ENCODE data around the gene CNR1. TPM values are rescaled to one million over a fixed set of nuclear protein-coding genes. Genes with fewer than 3 reads are reported as not detected.

The CNR1 gene
- total and polyA plus RNA-seq, 7 experiments from 2014 or later = not detected

GRCh38 chr6:88135578-88136114 lies 30.5 kb downstream of the CNR1 start:
- ChIA-PET CTCF (no interaction called here), POLR2A (no interaction called here)

GRCh38 chr6:88134575-88134974 lies 31.6 kb downstream of the CNR1 start:
- no peaks in the 10 kb centered on the region for H3K9me3 Mint-ChIP-seq
- ChIA-PET CTCF (no interaction called here), POLR2A (no interaction called here)
- Histone ChIP-seq H3K36me3 (ENCODE audit: control insufficient read depth in 2 of 3, insufficient read depth in 3 of 3, low read length in 3 of 3) (no peaks in the 10 kb centered on the region), H3K27ac (ENCODE audit: low read depth, low read length) (no peak overlapping the region), H3K9me3 (ENCODE audit: control insufficient read depth in 2 of 3, low read length in 3 of 3) (no peaks in the 10 kb centered on the region), H3K4me1 (ENCODE audit: control insufficient read depth in 2 of 2, insufficient read depth in 2 of 2, low read length in 2 of 2) (no peaks in the 10 kb centered on the region), H3K27me3 (ENCODE audit: control insufficient read depth in 2 of 2, insufficient read depth in 2 of 2, low read length in 2 of 2) (no peaks in the 10 kb centered on the region), H3K4me3 (ENCODE audit: low read length) (no peak overlapping the region)
- intact Hi-C loops (cut with micrococcal nuclease) = no loop called here
- DNase-seq (no peak), ATAC-seq (no peak)
- no peak overlapping the region for H3K4me3 Mint-ChIP-seq
- no peaks in the 10 kb centered on the region for H3K4me1 Mint-ChIP-seq
- no peak overlapping the region for H3K27ac Mint-ChIP-seq
- peaks cover 3 to 22% (median 6%) of the 10 kb centered on the region in 5 donors for H3K27me3 Mint-ChIP-seq
- H3K36me3 Mint-ChIP-seq = peaks cover 0 to 4% (median 0%) of the 10 kb centered on the region in 5 donors

More at GRCh38 chr6:88135578-88136114, 30.5 kb downstream of the CNR1 start:
- DNase-seq (no peak), ATAC-seq (no peak)
- H3K27ac Mint-ChIP-seq = no peak overlapping the region
- H3K4me1 ChIP-seq (ENCODE audit: control insufficient read depth in 2 of 2, insufficient read depth in 2 of 2, low read length in 2 of 2) = no peaks in the 10 kb centered on the region
- intact Hi-C loops (cut with micrococcal nuclease) = no loop called here
- H3K9me3 Mint-ChIP-seq = no peaks in the 10 kb centered on the region
- H3K4me3 Mint-ChIP-seq = no peak overlapping the region
- H3K4me3 ChIP-seq (ENCODE audit: low read length) = no peak overlapping the region
- no peaks in the 10 kb centered on the region for H3K36me3 Mint-ChIP-seq
- H3K27me3 Mint-ChIP-seq = peaks cover 0 to 15% (median 6%) of the 10 kb centered on the region in 5 donors
- H3K27me3 ChIP-seq (ENCODE audit: control insufficient read depth in 2 of 2, insufficient read depth in 2 of 2, low read length in 2 of 2) = no peaks in the 10 kb centered on the region
- H3K9me3 ChIP-seq (ENCODE audit: control insufficient read depth in 2 of 3, low read length in 3 of 3) = no peaks in the 10 kb centered on the region
- H3K36me3 ChIP-seq (ENCODE audit: control insufficient read depth in 2 of 3, insufficient read depth in 3 of 3, low read length in 3 of 3) = no peaks in the 10 kb centered on the region
- no peak overlapping the region for H3K27ac ChIP-seq (ENCODE audit: low read depth, low read length)
- no peaks in the 10 kb centered on the region for H3K4me1 Mint-ChIP-seq

GRCh38 chr6:88133718-88134117 lies 32.4 kb downstream of the CNR1 start:
- no peaks in the 10 kb centered on the region for H3K4me1 Mint-ChIP-seq

GRCh38 chr6:88124925-88125557 lies 41.1 kb downstream of the CNR1 start:
- no peaks in the 10 kb centered on the region for H3K4me1 Mint-ChIP-seq
- Histone ChIP-seq H3K27ac (ENCODE audit: low read depth, low read length) (no peak overlapping the region), H3K36me3 (ENCODE audit: control insufficient read depth in 2 of 3, insufficient read depth in 3 of 3, low read length in 3 of 3) (no peaks in the 10 kb centered on the region), H3K4me1 (ENCODE audit: control insufficient read depth in 2 of 2, insufficient read depth in 2 of 2, low read length in 2 of 2) (no peaks in the 10 kb centered on the region), H3K9me3 (ENCODE audit: control insufficient read depth in 2 of 3, low read length in 3 of 3) (peaks cover 0 to 14% (median 0%) of the 10 kb centered on the region in 3 experiments), H3K4me3 (ENCODE audit: low read length) (no peak overlapping the region), H3K27me3 (ENCODE audit: control insufficient read depth in 2 of 2, insufficient read depth in 2 of 2, low read length in 2 of 2) (no peaks in the 10 kb centered on the region)
- CTCF ChIA-PET = no interaction called here
- POLR2A ChIA-PET = no interaction called here
- peaks cover 0 to 10% (median 8%) of the 10 kb centered on the region in 5 donors for H3K27me3 Mint-ChIP-seq
- intact Hi-C loops (cut with micrococcal nuclease) = no loop called here
- ATAC-seq = no peak
- DNase-seq = no peak
- H3K9me3 Mint-ChIP-seq = peaks cover 0 to 37% (median 12%) of the 10 kb centered on the region in 11 donors
- H3K4me3 Mint-ChIP-seq = no peak overlapping the region
- H3K27ac Mint-ChIP-seq = no peak overlapping the region
- H3K36me3 Mint-ChIP-seq = peaks cover 0 to 12% (median 0%) of the 10 kb centered on the region in 5 donors

More at GRCh38 chr6:88133718-88134117, 32.4 kb downstream of the CNR1 start:
- Mint-ChIP-seq H3K36me3 (peaks cover 0 to 4% (median 0%) of the 10 kb centered on the region in 5 donors), H3K9me3 (peaks cover 0 to under 1% (median 0%) of the 10 kb centered on the region in 11 donors), H3K27ac (no peak overlapping the region), H3K27me3 (peaks cover 3 to 22% (median 7%) of the 10 kb centered on the region in 5 donors), H3K4me3 (no peak overlapping the region)
- DNase-seq = no peak
- H3K36me3 ChIP-seq (ENCODE audit: control insufficient read depth in 2 of 3, insufficient read depth in 3 of 3, low read length in 3 of 3) = no peaks in the 10 kb centered on the region
- intact Hi-C loops (cut with micrococcal nuclease) = no loop called here
- H3K27me3 ChIP-seq (ENCODE audit: control insufficient read depth in 2 of 2, insufficient read depth in 2 of 2, low read length in 2 of 2) = no peaks in the 10 kb centered on the region
- CTCF ChIA-PET = no interaction called here
- no peak overlapping the region for H3K4me3 ChIP-seq (ENCODE audit: low read length)
- ATAC-seq = no peak
- no peak overlapping the region for H3K27ac ChIP-seq (ENCODE audit: low read depth, low read length)
- H3K9me3 ChIP-seq (ENCODE audit: control insufficient read depth in 2 of 3, low read length in 3 of 3) = no peaks in the 10 kb centered on the region
- H3K4me1 ChIP-seq (ENCODE audit: control insufficient read depth in 2 of 2, insufficient read depth in 2 of 2, low read length in 2 of 2) = no peaks in the 10 kb centered on the region
- POLR2A ChIA-PET = no interaction called here

GRCh38 chr6:88120635-88121034 lies 45.5 kb downstream of the CNR1 start:
- H3K27me3 ChIP-seq (ENCODE audit: control insufficient read depth in 2 of 2, insufficient read depth in 2 of 2, low read length in 2 of 2) = no peaks in the 10 kb centered on the region
- H3K4me3 Mint-ChIP-seq = no peak overlapping the region
- ATAC-seq (no peak), DNase-seq (no peak)
- peaks cover 0 to 6% (median 0%) of the 10 kb centered on the region in 5 donors for H3K36me3 Mint-ChIP-seq
- peaks cover 0 to 24% (median 9%) of the 10 kb centered on the region in 11 donors for H3K9me3 Mint-ChIP-seq
- no peaks in the 10 kb centered on the region for H3K4me1 Mint-ChIP-seq
- POLR2A ChIA-PET = no interaction called here
- no peak overlapping the region for H3K27ac ChIP-seq (ENCODE audit: low read depth, low read length)
- CTCF ChIA-PET = no interaction called here
- H3K27ac Mint-ChIP-seq = no peak overlapping the region
- no peaks in the 10 kb centered on the region for H3K36me3 ChIP-seq (ENCODE audit: control insufficient read depth in 2 of 3, insufficient read depth in 3 of 3, low read length in 3 of 3)
- H3K27me3 Mint-ChIP-seq = peaks cover 0 to 25% (median 14%) of the 10 kb centered on the region in 5 donors
- H3K4me1 ChIP-seq (ENCODE audit: control insufficient read depth in 2 of 2, insufficient read depth in 2 of 2, low read length in 2 of 2) = no peaks in the 10 kb centered on the region
- H3K9me3 ChIP-seq (ENCODE audit: control insufficient read depth in 2 of 3, low read length in 3 of 3) = peaks cover 0 to 14% (median 0%) of the 10 kb centered on the region in 3 experiments
- intact Hi-C loops (cut with micrococcal nuclease) = no loop called here
- H3K4me3 ChIP-seq (ENCODE audit: low read length) = no peak overlapping the region

GRCh38 chr6:88119769-88120168 lies 46.4 kb downstream of the CNR1 start:
- H3K4me1 ChIP-seq (ENCODE audit: control insufficient read depth in 2 of 2, insufficient read depth in 2 of 2, low read length in 2 of 2) = no peaks in the 10 kb centered on the region
- POLR2A ChIA-PET = no interaction called here
- no peaks in the 10 kb centered on the region for H3K27me3 ChIP-seq (ENCODE audit: control insufficient read depth in 2 of 2, insufficient read depth in 2 of 2, low read length in 2 of 2)
- H3K27ac Mint-ChIP-seq = no peak overlapping the region
- H3K4me3 Mint-ChIP-seq = no peak overlapping the region
- no peak overlapping the region for H3K4me3 ChIP-seq (ENCODE audit: low read length)
- H3K36me3 ChIP-seq (ENCODE audit: control insufficient read depth in 2 of 3, insufficient read depth in 3 of 3, low read length in 3 of 3) = no peaks in the 10 kb centered on the region
- no peaks in the 10 kb centered on the region for H3K4me1 Mint-ChIP-seq
- intact Hi-C loops (cut with micrococcal nuclease) = no loop called here
- no peak for ATAC-seq
- CTCF ChIA-PET = interaction anchor here (0.8 kb wide), 1 partner anchor 10 kb away, joined by 3 read pairs; no protein-coding TSS in a partner anchor
- no peaks in the 10 kb centered on the region for H3K36me3 Mint-ChIP-seq
- H3K27ac ChIP-seq (ENCODE audit: low read depth, low read length) = no peak overlapping the region
- H3K27me3 Mint-ChIP-seq = peaks cover 0 to 28% (median 17%) of the 10 kb centered on the region in 5 donors
- H3K9me3 ChIP-seq (ENCODE audit: control insufficient read depth in 2 of 3, low read length in 3 of 3) = peaks cover 0 to 6% (median 0%) of the 10 kb centered on the region in 3 experiments
- peaks cover 0 to 17% (median 4%) of the 10 kb centered on the region in 11 donors for H3K9me3 Mint-ChIP-seq
- DNase-seq = no peak

- H3K27me3 ChIP-seq (ENCODE audit: control insufficient read depth in 2 of 2, insufficient read depth in 2 of 2, low read length in 2 of 2) = no peaks in the 10 kb centered on the region
- Mint-ChIP-seq H3K4me1 (no peaks in the 10 kb centered on the region), H3K27ac (no peak overlapping the region), H3K4me3 (no peak overlapping the region), H3K9me3 (peaks cover 0 to 11% (median 4%) of the 10 kb centered on the region in 11 donors), H3K36me3 (no peaks in the 10 kb centered on the region), H3K27me3 (peaks cover 0 to 48% (median 38%) of the 10 kb centered on the region in 5 donors)
- no peaks in the 10 kb centered on the region for H3K4me1 ChIP-seq (ENCODE audit: control insufficient read depth in 2 of 2, insufficient read depth in 2 of 2, low read length in 2 of 2)
- ATAC-seq (no peak), DNase-seq (no peak)
- H3K27ac ChIP-seq (ENCODE audit: low read depth, low read length) = no peak overlapping the region
- POLR2A ChIA-PET = no interaction called here
- intact Hi-C loops (cut with micrococcal nuclease) = no loop called here
- no peak overlapping the region for H3K4me3 ChIP-seq (ENCODE audit: low read length)
- no peaks in the 10 kb centered on the region for H3K9me3 ChIP-seq (ENCODE audit: control insufficient read depth in 2 of 3, low read length in 3 of 3)
- CTCF ChIA-PET = no interaction called here
- no peaks in the 10 kb centered on the region for H3K36me3 ChIP-seq (ENCODE audit: control insufficient read depth in 2 of 3, insufficient read depth in 3 of 3, low read length in 3 of 3)
These were observed 49.9 kb downstream of the CNR1 start for GRCh38 chr6:88116276-88116675.

Data from naive thymus-derived CD4-positive, alpha-beta T cell (primary cell).